Measurements from ENCODE around the gene CCDC3.

DNA sequence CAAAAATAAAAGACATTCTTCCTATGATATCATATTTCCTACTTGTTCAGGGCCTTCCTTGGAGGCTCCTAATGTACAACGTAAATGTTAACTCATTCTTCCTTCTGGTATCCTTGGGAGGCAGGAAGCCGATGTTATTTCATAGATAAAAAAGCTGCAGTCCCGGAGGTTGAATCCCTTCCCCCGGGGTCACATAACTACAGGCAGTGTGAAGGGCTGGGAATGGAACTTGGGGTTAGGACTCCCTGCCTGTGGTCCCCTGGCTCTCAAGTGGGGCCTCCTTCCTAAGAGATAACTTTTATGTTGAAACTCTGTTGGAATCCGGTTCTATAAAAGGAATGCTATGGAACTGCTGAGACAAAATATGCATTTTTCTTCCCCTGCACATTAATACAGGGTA is 14.9 kb upstream of the CCDC3 start:
- TF ChIP-seq, protein P1, sequence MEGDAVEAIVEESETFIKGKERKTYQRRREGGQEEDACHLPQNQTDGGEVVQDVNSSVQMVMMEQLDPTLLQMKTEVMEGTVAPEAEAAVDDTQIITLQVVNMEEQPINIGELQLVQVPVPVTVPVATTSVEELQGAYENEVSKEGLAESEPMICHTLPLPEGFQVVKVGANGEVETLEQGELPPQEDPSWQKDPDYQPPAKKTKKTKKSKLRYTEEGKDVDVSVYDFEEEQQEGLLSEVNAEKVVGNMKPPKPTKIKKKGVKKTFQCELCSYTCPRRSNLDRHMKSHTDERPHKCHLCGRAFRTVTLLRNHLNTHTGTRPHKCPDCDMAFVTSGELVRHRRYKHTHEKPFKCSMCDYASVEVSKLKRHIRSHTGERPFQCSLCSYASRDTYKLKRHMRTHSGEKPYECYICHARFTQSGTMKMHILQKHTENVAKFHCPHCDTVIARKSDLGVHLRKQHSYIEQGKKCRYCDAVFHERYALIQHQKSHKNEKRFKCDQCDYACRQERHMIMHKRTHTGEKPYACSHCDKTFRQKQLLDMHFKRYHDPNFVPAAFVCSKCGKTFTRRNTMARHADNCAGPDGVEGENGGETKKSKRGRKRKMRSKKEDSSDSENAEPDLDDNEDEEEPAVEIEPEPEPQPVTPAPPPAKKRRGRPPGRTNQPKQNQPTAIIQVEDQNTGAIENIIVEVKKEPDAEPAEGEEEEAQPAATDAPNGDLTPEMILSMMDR (IDR thresholded peaks at IDR 0.05): no peak
- TF ChIP-seq, protein P2, sequence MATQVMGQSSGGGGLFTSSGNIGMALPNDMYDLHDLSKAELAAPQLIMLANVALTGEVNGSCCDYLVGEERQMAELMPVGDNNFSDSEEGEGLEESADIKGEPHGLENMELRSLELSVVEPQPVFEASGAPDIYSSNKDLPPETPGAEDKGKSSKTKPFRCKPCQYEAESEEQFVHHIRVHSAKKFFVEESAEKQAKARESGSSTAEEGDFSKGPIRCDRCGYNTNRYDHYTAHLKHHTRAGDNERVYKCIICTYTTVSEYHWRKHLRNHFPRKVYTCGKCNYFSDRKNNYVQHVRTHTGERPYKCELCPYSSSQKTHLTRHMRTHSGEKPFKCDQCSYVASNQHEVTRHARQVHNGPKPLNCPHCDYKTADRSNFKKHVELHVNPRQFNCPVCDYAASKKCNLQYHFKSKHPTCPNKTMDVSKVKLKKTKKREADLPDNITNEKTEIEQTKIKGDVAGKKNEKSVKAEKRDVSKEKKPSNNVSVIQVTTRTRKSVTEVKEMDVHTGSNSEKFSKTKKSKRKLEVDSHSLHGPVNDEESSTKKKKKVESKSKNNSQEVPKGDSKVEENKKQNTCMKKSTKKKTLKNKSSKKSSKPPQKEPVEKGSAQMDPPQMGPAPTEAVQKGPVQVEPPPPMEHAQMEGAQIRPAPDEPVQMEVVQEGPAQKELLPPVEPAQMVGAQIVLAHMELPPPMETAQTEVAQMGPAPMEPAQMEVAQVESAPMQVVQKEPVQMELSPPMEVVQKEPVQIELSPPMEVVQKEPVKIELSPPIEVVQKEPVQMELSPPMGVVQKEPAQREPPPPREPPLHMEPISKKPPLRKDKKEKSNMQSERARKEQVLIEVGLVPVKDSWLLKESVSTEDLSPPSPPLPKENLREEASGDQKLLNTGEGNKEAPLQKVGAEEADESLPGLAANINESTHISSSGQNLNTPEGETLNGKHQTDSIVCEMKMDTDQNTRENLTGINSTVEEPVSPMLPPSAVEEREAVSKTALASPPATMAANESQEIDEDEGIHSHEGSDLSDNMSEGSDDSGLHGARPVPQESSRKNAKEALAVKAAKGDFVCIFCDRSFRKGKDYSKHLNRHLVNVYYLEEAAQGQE (IDR thresholded peaks at IDR 0.05; ENCODE audit: insufficient read depth in 1 of 2, low read depth in 2 of 2, low read length in 1 of 2): no peak
- TF ChIP-seq POLR2AphosphoS5 (IDR thresholded peaks at IDR 0.05; ENCODE audit: low read depth, low read length) (no peak), SIN3A (IDR thresholded peaks at IDR 0.05; ENCODE audit: borderline replicate concordance, insufficient read depth, low read depth, low read length) (no peak), TCF7L2 (IDR thresholded peaks at IDR 0.05; ENCODE audit: low read depth, low read length) (no peak)

All from Panc1 (cell line).